ENCODE results near the gene TSPAN18.

Gene TSPAN18

DNA sequence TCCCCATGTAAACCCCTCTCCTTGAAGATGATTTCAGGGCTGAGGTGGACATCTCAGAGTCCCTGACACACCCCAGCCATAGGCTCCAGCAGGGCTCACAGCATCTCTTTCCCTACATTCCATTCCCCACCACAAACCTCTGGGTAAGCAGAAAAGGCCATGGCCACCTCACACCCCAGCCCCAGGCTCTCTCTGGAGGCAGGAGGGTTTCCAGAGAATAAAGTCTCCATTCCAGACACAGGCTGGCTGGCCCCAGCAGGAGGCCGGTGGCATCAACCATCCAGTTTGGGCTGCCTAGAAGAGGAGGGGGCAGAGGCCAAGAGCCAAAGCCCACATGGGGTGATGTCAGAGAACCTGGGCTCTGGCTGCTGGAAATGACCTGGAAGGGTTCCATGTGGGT, 162.5 kb downstream of the TSPAN18 start:
- no peak for DNase-seq (ENCODE audit: low spot score)

- DNase-seq (ENCODE audit: low spot score), result no peak
These were observed 166.1 kb downstream of the TSPAN18 start for GRCh38 chr11:44892843-44893242.

- DNase-seq (ENCODE audit: low spot score), result no peak
These were observed 166.6 kb downstream of the TSPAN18 start for GRCh38 chr11:44893308-44893822.

DNA sequence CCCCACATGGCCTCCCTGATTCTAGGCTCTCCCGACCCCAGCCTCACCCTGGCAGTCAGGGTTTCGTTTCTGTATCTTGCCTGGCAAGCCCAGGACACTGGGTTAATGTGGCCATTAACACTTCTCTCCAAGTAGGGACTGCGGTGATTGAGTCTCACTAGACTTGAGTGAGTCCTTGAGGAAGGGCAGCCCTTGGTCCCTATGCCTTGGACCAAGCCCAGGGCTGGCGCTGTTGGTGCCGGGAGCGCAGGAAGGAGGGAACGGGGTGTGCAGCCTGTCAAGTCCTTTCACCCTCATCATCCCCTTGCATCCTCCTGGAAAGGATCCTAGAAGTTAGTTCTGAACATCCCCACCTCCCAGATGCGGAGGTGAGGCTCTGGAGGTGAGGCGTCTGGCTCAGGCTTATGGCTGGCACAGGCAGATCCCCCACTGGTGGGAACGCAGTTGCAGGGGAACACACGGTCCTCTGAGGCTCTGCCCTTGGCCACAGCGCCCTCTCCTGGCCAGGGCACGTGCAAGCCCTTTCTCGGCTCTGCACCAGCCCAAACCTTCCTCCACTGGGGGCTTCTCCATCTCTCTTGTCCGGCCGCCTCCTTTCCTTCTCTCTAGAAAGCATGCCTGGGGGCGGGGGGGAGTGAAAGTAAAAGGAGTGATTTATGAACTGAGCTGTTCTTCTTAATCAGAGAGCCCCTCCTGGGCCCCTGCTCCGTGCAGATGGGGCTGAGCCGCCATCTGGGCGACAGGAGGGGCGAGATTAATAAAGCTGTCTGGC, 167.3 kb downstream of the TSPAN18 start:
- DNase-seq (ENCODE audit: low spot score), result peak; percentile 71

- DNase-seq (ENCODE audit: low spot score), result no peak
These were observed 173.2 kb downstream of the TSPAN18 start for GRCh38 chr11:44899959-44900358.

GRCh38 chr11:44901120-44901633, 174.4 kb downstream of the TSPAN18 start:
- no peak for DNase-seq (ENCODE audit: low spot score)

DNA sequence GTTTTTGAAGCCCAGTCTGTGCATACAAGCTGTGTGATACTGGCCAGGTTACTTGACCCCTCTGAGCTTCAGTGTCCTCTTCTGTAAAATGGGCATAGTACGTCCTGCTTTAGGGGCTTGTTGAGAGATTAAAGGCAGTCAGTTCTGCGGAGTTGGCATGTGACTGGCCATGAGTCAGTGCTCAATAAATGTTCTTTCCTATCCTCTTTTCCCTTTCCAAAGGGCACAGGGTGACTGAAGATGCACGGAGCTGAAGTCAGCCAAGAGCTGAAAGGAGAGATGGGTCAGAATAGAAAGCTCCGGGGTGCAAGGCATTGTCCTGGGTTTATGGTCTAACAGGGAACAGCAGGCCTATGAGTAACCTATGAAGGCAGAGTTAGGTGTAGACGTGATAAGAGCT, 175.0 kb downstream of the TSPAN18 start:
- no peak for DNase-seq (ENCODE audit: low spot score)

GRCh38 chr11:44903035-44903434, 176.3 kb downstream of the TSPAN18 start:
- DNase-seq (ENCODE audit: low spot score), result no peak

DNA sequence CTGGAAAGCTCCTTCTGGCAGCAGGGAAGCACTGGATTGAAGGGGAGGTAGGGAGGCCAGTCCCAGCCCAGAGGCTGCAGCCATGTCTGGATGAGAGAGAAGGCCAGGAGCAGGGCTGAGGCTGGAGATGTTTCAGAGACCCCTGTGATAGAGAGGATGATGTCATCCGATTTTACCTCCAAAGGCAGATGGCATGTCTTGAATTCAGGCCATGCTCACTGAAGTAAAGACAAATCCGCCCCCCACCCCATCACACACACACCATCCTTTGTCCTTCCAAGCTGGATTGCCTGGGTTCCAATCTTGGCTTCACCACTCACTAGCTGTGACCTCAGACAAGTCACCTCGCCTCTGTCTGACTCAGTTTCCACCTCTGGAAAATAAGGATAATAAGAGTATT, 176.8 kb downstream of the TSPAN18 start:
- DNase-seq (ENCODE audit: low spot score), result no peak

- no peak for DNase-seq (ENCODE audit: low spot score)
These were observed 177.7 kb downstream of the TSPAN18 start for GRCh38 chr11:44904261-44905020.

DNA sequence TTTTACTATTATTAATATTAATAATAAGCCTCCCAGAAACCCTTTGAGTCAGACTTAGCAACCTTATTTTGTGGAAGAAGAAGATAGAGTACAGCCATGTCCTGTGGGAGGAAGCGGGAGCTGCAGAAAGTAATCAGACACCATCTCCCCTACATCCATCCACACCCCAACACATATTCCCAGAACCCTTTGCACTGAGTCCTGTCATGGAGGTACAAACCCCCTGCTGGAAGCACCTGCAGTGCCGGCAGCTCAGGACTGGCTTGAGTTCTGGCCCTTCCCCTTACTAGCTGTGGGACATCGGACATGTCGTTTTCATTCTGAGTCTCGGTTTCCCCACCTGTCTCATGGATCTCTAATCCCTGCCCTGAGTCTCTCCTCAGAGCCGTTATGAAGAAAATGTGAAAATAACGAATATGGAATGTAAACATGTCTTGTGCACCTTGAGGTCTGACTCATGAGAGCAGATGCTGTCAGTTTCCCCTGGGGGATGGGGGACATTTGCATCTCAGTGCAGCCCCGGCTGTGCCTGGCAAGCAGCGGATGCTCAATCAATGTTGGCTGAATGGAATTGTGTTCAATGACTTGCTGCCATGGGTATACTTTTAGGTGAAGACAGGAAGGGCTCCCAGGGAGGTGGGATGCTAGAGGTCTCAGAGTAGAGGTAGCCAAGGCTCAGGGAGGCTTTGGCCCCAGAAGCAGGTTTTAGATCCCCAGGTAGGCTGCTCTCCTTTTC, 178.5 kb downstream of the TSPAN18 start:
- no peak for DNase-seq (ENCODE audit: low spot score)

DNA sequence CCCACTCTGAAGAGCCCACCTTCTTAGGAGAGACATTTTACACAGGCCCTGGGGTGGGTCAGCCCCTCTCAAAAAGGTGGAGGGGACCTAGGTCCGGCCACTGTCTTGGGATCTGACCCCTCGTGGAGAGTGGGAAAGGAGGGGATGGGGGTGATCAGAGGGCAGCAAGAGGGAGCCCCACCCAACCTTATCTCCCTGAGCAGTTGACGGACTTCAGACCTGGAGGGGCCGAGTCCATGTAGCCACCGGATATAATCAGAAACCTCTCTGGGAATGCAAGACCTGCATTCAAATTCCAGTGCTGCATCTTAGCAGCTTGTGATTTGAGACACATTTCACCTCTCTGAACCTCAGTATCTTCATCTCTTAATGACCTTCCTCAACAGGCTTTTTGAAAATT, 179.9 kb downstream of the TSPAN18 start:
- DNase-seq (ENCODE audit: low spot score), result no peak

DNA sequence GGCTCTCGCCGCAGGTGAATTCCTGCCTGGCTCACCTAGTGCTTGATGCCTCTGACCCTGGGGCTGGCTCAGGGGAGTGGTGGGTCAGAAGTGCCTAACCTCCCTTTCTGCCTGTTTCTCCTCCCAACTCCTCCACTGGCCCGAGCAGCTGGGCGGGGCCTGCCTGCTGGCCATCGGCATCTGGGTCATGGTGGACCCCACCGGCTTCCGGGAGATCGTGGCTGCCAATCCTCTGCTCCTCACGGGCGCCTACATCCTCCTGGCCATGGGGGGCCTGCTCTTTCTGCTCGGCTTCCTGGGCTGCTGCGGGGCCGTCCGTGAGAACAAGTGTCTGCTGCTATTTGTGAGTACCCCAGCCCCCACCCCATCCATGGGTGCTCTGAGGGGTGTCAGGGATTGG, 182.8 kb downstream of the TSPAN18 start:
- no peak for DNase-seq (ENCODE audit: low spot score)

DNA sequence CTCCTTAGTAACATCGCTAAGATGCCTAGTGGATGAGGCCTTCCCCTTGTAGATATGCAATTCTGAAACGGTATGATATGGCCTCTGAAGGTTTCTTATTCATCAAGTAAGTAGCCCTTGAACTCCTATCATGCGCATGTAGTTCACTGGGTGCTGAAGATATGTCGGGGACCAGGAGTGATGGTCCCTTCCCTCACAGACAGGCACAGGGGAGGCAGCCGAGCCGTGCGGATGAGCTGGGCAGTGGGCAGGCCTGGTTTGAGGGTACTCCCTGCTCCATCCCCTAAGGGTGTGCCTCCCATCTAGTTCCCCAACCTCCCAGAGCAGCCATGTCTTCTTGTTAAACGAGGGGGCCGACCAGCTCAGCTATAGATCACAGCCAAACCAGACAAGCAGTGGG, 183.8 kb downstream of the TSPAN18 start:
- DNase-seq (ENCODE audit: low spot score), result no peak

- peak; percentile 85 for DNase-seq (ENCODE audit: low spot score)
These were observed 184.5 kb downstream of the TSPAN18 start for GRCh38 chr11:44911029-44911814.

- no peak for DNase-seq (ENCODE audit: low spot score)
These were observed 185.7 kb downstream of the TSPAN18 start for GRCh38 chr11:44912270-44912987.

- DNase-seq (ENCODE audit: low spot score), result no peak
These were observed 186.7 kb downstream of the TSPAN18 start for GRCh38 chr11:44913502-44913901.

- DNase-seq (ENCODE audit: low spot score), result no peak
These were observed 187.3 kb downstream of the TSPAN18 start for GRCh38 chr11:44914105-44914504.

DNA sequence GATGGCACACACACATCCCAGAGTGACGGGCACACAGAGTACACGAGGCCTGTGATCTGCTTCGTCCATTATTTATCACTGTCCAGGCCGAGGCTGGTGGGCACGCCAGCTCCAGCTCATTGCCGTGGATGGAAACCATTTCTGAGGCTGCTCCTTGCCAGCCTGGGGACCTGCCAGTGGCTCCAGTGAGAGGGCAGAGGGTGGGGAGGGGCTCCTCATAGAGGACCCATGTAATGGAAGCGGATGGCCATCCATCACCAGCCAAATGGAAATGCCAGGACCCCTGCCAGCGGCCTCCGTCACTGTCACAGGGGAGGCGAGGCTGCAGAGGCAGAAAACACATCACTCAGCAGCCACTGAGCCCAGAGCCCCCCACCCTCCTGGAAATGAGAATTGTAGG, 188.2 kb downstream of the TSPAN18 start:
- DNase-seq (ENCODE audit: low spot score), result no peak

GRCh38 chr11:44915621-44916020, 188.9 kb downstream of the TSPAN18 start:
- DNase-seq (ENCODE audit: low spot score), result no peak

DNA sequence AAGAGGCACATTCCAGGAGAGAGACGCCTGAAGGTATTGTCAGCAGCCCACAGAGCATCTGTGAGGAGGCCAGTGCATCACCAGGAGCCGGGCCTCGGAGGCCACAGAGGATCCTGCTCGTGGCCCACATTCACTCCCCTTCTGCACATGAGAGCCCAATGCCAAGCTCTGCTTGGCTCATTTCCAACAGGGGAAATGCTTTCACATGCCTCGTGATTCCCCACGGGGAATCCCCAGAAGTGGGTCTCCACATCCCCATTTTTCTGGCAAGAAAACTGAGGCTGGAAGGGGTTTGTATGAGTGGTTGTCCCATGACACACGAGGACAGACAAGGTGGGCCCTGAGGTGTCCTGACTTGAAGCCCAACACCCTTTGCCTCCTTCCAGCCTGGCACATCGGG, 189.6 kb downstream of the TSPAN18 start:
- no peak for DNase-seq (ENCODE audit: low spot score)

Measured in kidney capillary endothelial cell (primary cell).